Panc1 (cell line): ENCODE data around the gene P3H3.

Source experiments
- POLR2AphosphoS5 ChIP-seq: IDR thresholded peaks from 2 replicates; pipeline ENCODE4 v1.6.1; 2012; ENCODE audit warnings: mild to moderate bottlenecking, low read depth, low read length, moderate library complexity
- SIN3A ChIP-seq: IDR thresholded peaks from 2 replicates; pipeline ENCODE4 v1.6.1; 2012; ENCODE audit warnings: low read depth, mild to moderate bottlenecking, low read length, moderate library complexity, borderline replicate concordance; ENCODE audit not compliant: insufficient read depth
- TCF7L2 ChIP-seq: IDR thresholded peaks from 2 replicates; pipeline ENCODE4 v1.6.1; 2011; ENCODE audit warnings: mild to moderate bottlenecking, low read depth, low read length, inconsistent platforms
- TF ChIP-seq, protein P1 (sequence below): fragments of 450-650 bp; IDR thresholded peaks from 2 replicates; pipeline ENCODE4 v1.5.1; 2017; ENCODE audit warnings: mild to moderate bottlenecking
- TF ChIP-seq, protein P2 (sequence below), 2 experiments: IDR thresholded peaks; 2 replicates each; pipeline ENCODE4 v1.6.1; 2011 to 2012; ENCODE audit warnings: low read depth in 2 of 2, control low read depth in 1 of 2, low read length in 1 of 2, mild to moderate bottlenecking in 1 of 2, moderate library complexity in 1 of 2; ENCODE audit not compliant: insufficient read depth in 1 of 2

DNA sequence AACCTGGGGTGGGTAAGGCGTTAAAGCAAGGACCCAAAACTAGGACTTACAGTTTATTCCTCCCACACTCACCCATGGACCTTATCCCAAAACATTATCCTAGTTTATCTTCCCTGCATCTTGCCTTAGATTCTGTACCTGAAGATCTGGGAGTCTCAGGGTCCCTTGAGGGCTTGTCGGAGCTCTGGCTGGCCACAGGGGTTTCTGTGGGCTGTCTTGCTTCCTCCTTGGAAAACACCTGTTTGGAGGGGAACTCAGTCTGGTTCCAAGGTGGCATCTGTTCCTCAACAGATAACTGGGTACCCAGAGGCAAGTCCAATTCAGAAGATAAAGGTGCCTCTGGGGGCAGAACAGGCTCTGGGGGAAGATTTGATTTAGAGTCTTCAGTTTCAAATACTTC lies 21.2 kb downstream of the P3H3 start:
- TF ChIP-seq, protein P1, sequence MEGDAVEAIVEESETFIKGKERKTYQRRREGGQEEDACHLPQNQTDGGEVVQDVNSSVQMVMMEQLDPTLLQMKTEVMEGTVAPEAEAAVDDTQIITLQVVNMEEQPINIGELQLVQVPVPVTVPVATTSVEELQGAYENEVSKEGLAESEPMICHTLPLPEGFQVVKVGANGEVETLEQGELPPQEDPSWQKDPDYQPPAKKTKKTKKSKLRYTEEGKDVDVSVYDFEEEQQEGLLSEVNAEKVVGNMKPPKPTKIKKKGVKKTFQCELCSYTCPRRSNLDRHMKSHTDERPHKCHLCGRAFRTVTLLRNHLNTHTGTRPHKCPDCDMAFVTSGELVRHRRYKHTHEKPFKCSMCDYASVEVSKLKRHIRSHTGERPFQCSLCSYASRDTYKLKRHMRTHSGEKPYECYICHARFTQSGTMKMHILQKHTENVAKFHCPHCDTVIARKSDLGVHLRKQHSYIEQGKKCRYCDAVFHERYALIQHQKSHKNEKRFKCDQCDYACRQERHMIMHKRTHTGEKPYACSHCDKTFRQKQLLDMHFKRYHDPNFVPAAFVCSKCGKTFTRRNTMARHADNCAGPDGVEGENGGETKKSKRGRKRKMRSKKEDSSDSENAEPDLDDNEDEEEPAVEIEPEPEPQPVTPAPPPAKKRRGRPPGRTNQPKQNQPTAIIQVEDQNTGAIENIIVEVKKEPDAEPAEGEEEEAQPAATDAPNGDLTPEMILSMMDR = no peak
- TF ChIP-seq POLR2AphosphoS5 = no peak
- no peak for TF ChIP-seq SIN3A
- TF ChIP-seq, protein P2, sequence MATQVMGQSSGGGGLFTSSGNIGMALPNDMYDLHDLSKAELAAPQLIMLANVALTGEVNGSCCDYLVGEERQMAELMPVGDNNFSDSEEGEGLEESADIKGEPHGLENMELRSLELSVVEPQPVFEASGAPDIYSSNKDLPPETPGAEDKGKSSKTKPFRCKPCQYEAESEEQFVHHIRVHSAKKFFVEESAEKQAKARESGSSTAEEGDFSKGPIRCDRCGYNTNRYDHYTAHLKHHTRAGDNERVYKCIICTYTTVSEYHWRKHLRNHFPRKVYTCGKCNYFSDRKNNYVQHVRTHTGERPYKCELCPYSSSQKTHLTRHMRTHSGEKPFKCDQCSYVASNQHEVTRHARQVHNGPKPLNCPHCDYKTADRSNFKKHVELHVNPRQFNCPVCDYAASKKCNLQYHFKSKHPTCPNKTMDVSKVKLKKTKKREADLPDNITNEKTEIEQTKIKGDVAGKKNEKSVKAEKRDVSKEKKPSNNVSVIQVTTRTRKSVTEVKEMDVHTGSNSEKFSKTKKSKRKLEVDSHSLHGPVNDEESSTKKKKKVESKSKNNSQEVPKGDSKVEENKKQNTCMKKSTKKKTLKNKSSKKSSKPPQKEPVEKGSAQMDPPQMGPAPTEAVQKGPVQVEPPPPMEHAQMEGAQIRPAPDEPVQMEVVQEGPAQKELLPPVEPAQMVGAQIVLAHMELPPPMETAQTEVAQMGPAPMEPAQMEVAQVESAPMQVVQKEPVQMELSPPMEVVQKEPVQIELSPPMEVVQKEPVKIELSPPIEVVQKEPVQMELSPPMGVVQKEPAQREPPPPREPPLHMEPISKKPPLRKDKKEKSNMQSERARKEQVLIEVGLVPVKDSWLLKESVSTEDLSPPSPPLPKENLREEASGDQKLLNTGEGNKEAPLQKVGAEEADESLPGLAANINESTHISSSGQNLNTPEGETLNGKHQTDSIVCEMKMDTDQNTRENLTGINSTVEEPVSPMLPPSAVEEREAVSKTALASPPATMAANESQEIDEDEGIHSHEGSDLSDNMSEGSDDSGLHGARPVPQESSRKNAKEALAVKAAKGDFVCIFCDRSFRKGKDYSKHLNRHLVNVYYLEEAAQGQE (IDR thresholded peaks at IDR 0.05; ENCODE audit: insufficient read depth in 1 of 2, low read depth in 2 of 2, low read length in 1 of 2) = no peak
- TF ChIP-seq TCF7L2 = no peak
